Cardiac muscle cell (in vitro differentiated cells and primary cell): ENCODE results near the gene EMC10. TPM values are rescaled to one million over a fixed set of nuclear protein-coding genes. Genes with fewer than 3 reads are reported as not detected.
"Not testable (repeated sequence)": the region's sequence is repeated elsewhere in the genome, so short reads cannot be mapped to it uniquely, and the experiment has no call there.

Experiments used
- DNase-seq, 2 donors: peaks; one replicate each; pipeline versions ENCODE4 v3.0.0 to v3.0.0-alpha.2; 2010 to 2017; ENCODE audit warnings: low read depth in 1 of 2, low spot score in 1 of 2
- H3K27ac ChIP-seq: fragments of 200-600 bp; sonication (generic); 2 replicates; pipeline ENCODE4 v1.5.1; 2016
- H3K27me3 ChIP-seq: fragments of 200-600 bp; sonication (generic); 2 replicates; pipeline ENCODE4 v1.6.0; 2016; ENCODE audit warnings: control low read depth
- H3K36me3 ChIP-seq: fragments of 200-600 bp; sonication (generic); 2 replicates; pipeline ENCODE4 v1.5.1; 2016; ENCODE audit warnings: control low read depth
- H3K4me1 ChIP-seq: fragments of 200-600 bp; sonication (generic); 2 replicates; pipeline ENCODE4 v1.8.1; 2017; ENCODE audit warnings: low read depth, mild to moderate bottlenecking, mixed run types
- H3K4me3 ChIP-seq: fragments of 200-600 bp; sonication (generic); 2 replicates; pipeline ENCODE4 v1.5.1; 2016; ENCODE audit warnings: mild to moderate bottlenecking
- H3K9me3 ChIP-seq: fragments of 200-600 bp; sonication (generic); 2 replicates; pipeline ENCODE4 v1.5.1; 2017; ENCODE audit warnings: low read depth, mild to moderate bottlenecking, control low read depth
- CTCF ChIP-seq: IDR thresholded peaks from 2 replicates; pipeline ENCODE4 v1.5.1; 2012; ENCODE audit warnings: low read depth, mild to moderate bottlenecking, low read length
- polyA plus RNA-seq: library from polyadenylated mRNA; unstranded; fragments of >200 nt; fragmentation: Nextera tagmentation; extraction: Ambion mirVana; gene quantifications from 2 replicates; pipeline ENCODE4 v1.2.1, GENCODE V29; 2016
- total RNA-seq: library from RNA; depleted of rRNA; stranded (reverse); fragments of >200 nt; gene quantifications from 2 replicates; pipeline ENCODE4 v1.2.3, GENCODE V29; 2016

EMC10 gene
- total and polyA plus RNA-seq, 2 experiments from 2014 or later, result 280 to 308 TPM

- H3K36me3 ChIP-seq, result no peaks in the 10 kb centered on the region
- H3K4me1 ChIP-seq, result no peaks in the 10 kb centered on the region
- H3K27ac ChIP-seq, result no peak overlapping the region
- no peaks in the 10 kb centered on the region for H3K27me3 ChIP-seq
- TF ChIP-seq CTCF, result no peak
- no peak for DNase-seq
- H3K9me3 ChIP-seq, result no peaks in the 10 kb centered on the region
- no peak overlapping the region for H3K4me3 ChIP-seq
Observed at GRCh38 chr19:50466706-50467039, 9.6 kb upstream of the EMC10 start.

GRCh38 chr19:50467566-50467965 lies 8.7 kb upstream of the EMC10 start:
- Histone ChIP-seq H3K4me3 (no peak overlapping the region), H3K36me3 (no peaks in the 10 kb centered on the region), H3K27me3 (no peaks in the 10 kb centered on the region), H3K27ac (no peak overlapping the region), H3K9me3 (no peaks in the 10 kb centered on the region), H3K4me1 (no peaks in the 10 kb centered on the region)
- no peak for TF ChIP-seq CTCF
- no peak for DNase-seq

- no peaks in the 10 kb centered on the region for H3K4me1 ChIP-seq
- H3K4me3 ChIP-seq, result no peak overlapping the region
- H3K36me3 ChIP-seq, result no peaks in the 10 kb centered on the region
- no peak overlapping the region for H3K27ac ChIP-seq
- DNase-seq, result no peak
- no peaks in the 10 kb centered on the region for H3K9me3 ChIP-seq
- no peaks in the 10 kb centered on the region for H3K27me3 ChIP-seq
- no peak for TF ChIP-seq CTCF
Observed at GRCh38 chr19:50468818-50469217, 7.5 kb upstream of the EMC10 start.

GRCh38 chr19:50473336-50473735 lies 3.0 kb upstream of the EMC10 start:
- not testable (repeated sequence) for H3K4me3 ChIP-seq, DNase-seq

GRCh38 chr19:50475101-50475568 lies 1.2 kb upstream of the EMC10 start:
- Histone ChIP-seq H3K27me3 (no peaks in the 10 kb centered on the region), H3K4me1 (peaks cover 4% of the 10 kb centered on the region), H3K4me3 (no peak overlapping the region), H3K36me3 (peaks cover 6% of the 10 kb centered on the region), H3K9me3 (no peaks in the 10 kb centered on the region), H3K27ac (no peak overlapping the region)
- no peak for TF ChIP-seq CTCF
- DNase-seq, result no peak

More at GRCh38 chr19:50473336-50473735, 3.0 kb upstream of the EMC10 start:
- H3K27ac ChIP-seq, H3K9me3 ChIP-seq, H3K4me1 ChIP-seq, H3K27me3 ChIP-seq, H3K36me3 ChIP-seq: not testable (repeated sequence)

- H3K27ac ChIP-seq, result no peak overlapping the region
- no peaks in the 10 kb centered on the region for H3K9me3 ChIP-seq
- DNase-seq, result no peak
- peaks cover 7% of the 10 kb centered on the region for H3K36me3 ChIP-seq
- no peaks in the 10 kb centered on the region for H3K27me3 ChIP-seq
- H3K4me3 ChIP-seq, result no peak overlapping the region
- peaks cover 4% of the 10 kb centered on the region for H3K4me1 ChIP-seq
- TF ChIP-seq CTCF, result no peak
Observed at GRCh38 chr19:50475736-50476223, 527 bp upstream of the EMC10 start.
